Psoas muscle (tissue), 8 donors: Measurements from ENCODE around the gene LTN1. TPM values are rescaled to one million over a fixed set of nuclear protein-coding genes. Genes with fewer than 3 reads are reported as not detected.

Experiments
- ATAC-seq, 4 donors: fragments of 200-7000 bp; cut with Tn5 transposase; one replicate each; pipeline ENCODE4 v1.9.1; 2020; ENCODE audit warnings: moderate library complexity in 3 of 4, mild to moderate bottlenecking in 2 of 4
- DNase-seq, 2 donors: peaks; one replicate each; pipeline ENCODE4 v3.0.0-alpha.2; 2020
- H3K27ac ChIP-seq: fragments of 200-600 bp; one replicate; pipeline ENCODE4 v1.8.0; 2022
- H3K27me3 ChIP-seq, 3 donors: fragments of 200-600 bp in 1 of 3; one replicate each; pipeline versions ENCODE4 v1.6.1 to v1.8.0; 2013 to 2022; ENCODE audit warnings: low read length in 2 of 3, mild to moderate bottlenecking in 2 of 3, moderate library complexity in 1 of 3; ENCODE audit not compliant: insufficient read depth in 3 of 3
- H3K36me3 ChIP-seq, 2 donors: fragments of 200-600 bp in 1 of 2; one replicate each; pipeline versions ENCODE4 v1.6.1 to v1.8.0; 2013 to 2022; ENCODE audit warnings: low read depth in 1 of 2, mild to moderate bottlenecking in 1 of 2, moderate library complexity in 1 of 2; ENCODE audit not compliant: insufficient read depth in 1 of 2
- H3K4me1 ChIP-seq: fragments of 200-600 bp; one replicate; pipeline ENCODE4 v1.8.0; 2022
- H3K4me3 ChIP-seq: fragments of 200-600 bp; one replicate; pipeline ENCODE4 v1.8.0; 2022; ENCODE audit warnings: mild to moderate bottlenecking
- H3K9me3 ChIP-seq: fragments of 200-600 bp; one replicate; pipeline ENCODE4 v1.8.0; 2022
- CTCF ChIP-seq: fragments of 200-600 bp; IDR thresholded peaks from one replicate; pipeline ENCODE4 v1.8.0; 2022; ENCODE audit warnings: antibody characterized with exemption
- WGBS, 3 donors: extraction: QIAGEN DNeasy Blood & Tissue Kit; methylation state at CpG; one replicate each; pipeline versions ENCODE4 v1.1.6 to v1.1.7; 2013; 5-methylcytosine and 5-hydroxymethylcytosine counted together
- intact Hi-C, 2 donors: fragments of 100-400 bp; cut with DNase I; formaldehyde crosslinking; loops; one replicate each; pipeline versions ENCODE4 v1.11.0 to v1.14.2; 2022
- polyA plus RNA-seq, 3 donors: library from polyadenylated mRNA; stranded (reverse); fragments of 200-250 nt; gene quantifications; one replicate each; pipeline ENCODE4 v1.2.3, GENCODE V29; 2013
- total RNA-seq, 4 donors: library from RNA; stranded (reverse); fragmentation: NEBNext Ultra II Directional in 2 of 4; extraction: Animal tissue kit (Norgen Biotek cat#: 25700) in 2 of 4; gene quantifications; one replicate each; pipeline versions ENCODE4 v1.2.1 to v1.2.4, GENCODE V29; 2021 to 2023
- donor health status: healthy with polysubstance abuse.
- donor health status: DM: no; HTN: no; CAD: no; lungs with moderate emphysema.
- donor health status: Bipolar disorder and iron deficiency.
- donor health status: healthy.
- donor health status: DM: yes; HTN: yes; CAD: no.
- donor health status: DM: no; HTN: no; CAD: no.
- donor health status: DM: no; HTN: no; CAD: no.
- donor health status: DM: yes; HTN: yes; CAD: no.

Gene LTN1
- total and polyA plus RNA-seq, 7 donors, result 5.7 to 22.2 (median 17.8) TPM

- H3K4me3 ChIP-seq, result no peak overlapping the region
- TF ChIP-seq CTCF, result no peak
- peaks cover 3 to 90% of the 10 kb centered on the region in 2 donors for H3K36me3 ChIP-seq
- H3K4me1 ChIP-seq, result peaks cover 23% of the 10 kb centered on the region
- intact Hi-C loops, result no loop called here
- DNase-seq (no peak), ATAC-seq (no peak)
- WGBS, 3 donors, result 73 to 86% (median 82%) methylated on average over 1 of the region's 1 CpG
- no peaks in the 10 kb centered on the region for H3K9me3 ChIP-seq
- no peaks in the 10 kb centered on the region for H3K27me3 ChIP-seq
- H3K27ac ChIP-seq, result no peak overlapping the region
These were observed 13.6 kb downstream of the LTN1 start for GRCh38 chr21:28979092-28979491.

- H3K27me3 ChIP-seq, result no peaks in the 10 kb centered on the region
- no peak overlapping the region for H3K4me3 ChIP-seq
- WGBS, 3 donors, result 8 to 9% (median 8%) methylated on average over 3 of the region's 3 CpGs
- peaks cover 3 to 77% of the 10 kb centered on the region in 2 donors for H3K36me3 ChIP-seq
- ATAC-seq (peak; percentile 83 to 94 (median 85)), DNase-seq (no peak)
- H3K4me1 ChIP-seq, result peaks cover 23% of the 10 kb centered on the region
- no peaks in the 10 kb centered on the region for H3K9me3 ChIP-seq
- intact Hi-C loops, result no loop called here
- peak overlapping the region; percentile 73 for H3K27ac ChIP-seq
- no peak for TF ChIP-seq CTCF
These were observed 17.3 kb downstream of the LTN1 start for GRCh38 chr21:28975397-28975796.

DNA sequence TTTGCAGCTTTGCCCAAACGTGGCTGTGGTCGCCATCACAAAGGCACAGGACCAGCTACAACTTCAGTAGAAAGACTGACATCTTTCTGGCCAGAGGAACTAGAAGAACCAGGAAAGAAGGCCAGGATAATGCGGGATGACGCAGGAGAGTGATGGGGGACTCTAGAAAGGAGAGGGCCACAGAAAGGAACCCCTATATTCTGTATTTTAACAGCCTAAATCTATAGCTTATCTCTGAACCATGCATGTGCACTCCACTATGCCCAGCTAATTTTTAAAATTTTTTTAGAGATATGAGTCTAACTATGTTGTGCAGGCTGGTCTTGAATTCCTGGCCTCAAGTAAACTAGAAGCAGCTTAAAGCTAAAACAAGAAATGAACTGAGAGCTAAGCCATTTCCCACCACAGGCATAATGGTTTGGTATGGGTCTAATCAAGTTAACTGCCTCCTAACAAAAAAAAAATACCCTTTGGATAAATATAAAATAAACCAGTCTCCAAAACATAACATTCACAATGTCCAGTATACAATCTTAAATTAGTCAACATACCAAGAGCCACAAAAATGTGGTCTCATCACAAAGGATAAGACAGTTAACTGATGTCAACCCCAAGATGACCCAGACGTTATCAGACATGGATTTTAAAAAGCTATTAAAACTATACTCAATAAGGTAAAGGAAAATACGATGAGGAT, 18.0 kb downstream of the LTN1 start:
- DNase-seq, result no peak
- peak overlapping the region; percentile 73 for H3K27ac ChIP-seq
- peaks cover 23% of the 10 kb centered on the region for H3K4me1 ChIP-seq
- H3K36me3 ChIP-seq, result peaks cover 3 to 77% of the 10 kb centered on the region in 2 donors
- intact Hi-C loops, result no loop called here
- no peak for TF ChIP-seq CTCF
- H3K27me3 ChIP-seq, result no peaks in the 10 kb centered on the region
- no peak overlapping the region for H3K4me3 ChIP-seq
- 79 to 88% (median 85%) methylated on average over 6 of the region's 6 CpGs for WGBS, 3 donors
- no peak for ATAC-seq
- H3K9me3 ChIP-seq, result no peaks in the 10 kb centered on the region

DNA sequence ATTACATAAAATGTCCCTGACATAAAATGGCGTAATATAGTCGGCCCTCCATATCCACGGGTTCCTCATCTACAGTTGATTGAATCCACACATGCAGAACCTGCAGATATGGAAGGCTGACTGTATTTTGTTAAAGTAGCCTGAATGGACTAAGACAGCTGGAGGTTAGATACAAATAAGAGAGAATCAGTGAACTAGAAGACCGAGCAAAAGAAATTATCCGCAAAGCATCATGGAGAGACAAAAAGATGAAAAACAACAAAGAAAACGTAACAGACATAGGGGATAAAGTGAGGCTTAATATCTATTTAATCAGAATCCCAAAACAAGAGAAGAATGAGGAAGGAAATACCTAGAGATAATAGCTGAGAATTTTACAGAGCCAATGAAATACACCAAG, 20.3 kb downstream of the LTN1 start:
- TF ChIP-seq CTCF, result no peak
- intact Hi-C loops, result no loop called here
- Histone ChIP-seq H3K4me3 (no peak overlapping the region), H3K27ac (no peak overlapping the region), H3K9me3 (no peaks in the 10 kb centered on the region), H3K27me3 (no peaks in the 10 kb centered on the region), H3K36me3 (peaks cover 4 to 76% of the 10 kb centered on the region in 2 donors), H3K4me1 (peaks cover 23% of the 10 kb centered on the region)
- ATAC-seq, result no peak
- 91 to 98% (median 97%) methylated on average over 6 of the region's 6 CpGs for WGBS, 3 donors
- no peak for DNase-seq

DNA sequence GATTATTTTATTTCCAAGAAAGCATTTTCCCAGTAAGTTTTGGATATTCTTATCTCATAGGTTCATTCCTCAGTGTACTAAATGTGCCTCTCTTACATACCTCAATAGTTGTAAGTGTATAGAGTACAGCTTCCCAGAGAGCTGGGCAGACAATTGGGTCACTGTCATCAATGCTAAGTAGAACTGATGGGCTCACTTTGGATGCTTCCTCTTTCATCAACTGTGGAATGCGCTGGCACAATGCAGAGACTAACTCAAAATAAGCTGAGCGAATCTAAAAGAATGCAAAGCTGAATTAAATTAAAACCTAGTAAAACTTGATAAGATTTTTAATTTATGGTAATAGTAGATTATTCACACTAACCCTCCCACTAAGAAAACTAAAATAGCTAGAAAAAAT, 21.5 kb downstream of the LTN1 start:
- intact Hi-C loops, result no loop called here
- Histone ChIP-seq H3K27me3 (no peaks in the 10 kb centered on the region), H3K36me3 (peaks cover 6 to 76% of the 10 kb centered on the region in 2 donors), H3K9me3 (no peaks in the 10 kb centered on the region), H3K27ac (no peak overlapping the region), H3K4me3 (no peak overlapping the region), H3K4me1 (peaks cover 21% of the 10 kb centered on the region)
- DNase-seq (no peak), ATAC-seq (peak in 2 of 4 donors; percentile 47 to 58)
- TF ChIP-seq CTCF, result no peak
- WGBS, 3 donors, result 74 to 84% (median 74%) methylated on average over 2 of the region's 2 CpGs
